Spinal cord (tissue), 10 donors: ENCODE results near the gene DYNC1I1. TPM values are rescaled to one million over a fixed set of nuclear protein-coding genes. Genes with fewer than 3 reads are reported as not detected.

Source experiments
- DNase-seq, 6 donors: peaks; one replicate each; pipeline versions ENCODE4 v3.0.0 to v3.0.0-alpha.2; 2013 to 2015; ENCODE audit warnings: low spot score in 6 of 6, low read depth in 4 of 6
- H3K27ac ChIP-seq: one replicate; pipeline ENCODE4 v1.5.1; 2013; ENCODE audit warnings: low read depth, low read length, control low read depth
- H3K27me3 ChIP-seq: one replicate; pipeline ENCODE4 v1.6.1; 2013; ENCODE audit warnings: low read length; ENCODE audit not compliant: control insufficient read depth, insufficient read depth
- H3K36me3 ChIP-seq: one replicate; pipeline ENCODE4 v1.6.1; 2013; ENCODE audit warnings: low read length; ENCODE audit not compliant: control insufficient read depth, insufficient read depth
- H3K4me1 ChIP-seq: one replicate; pipeline ENCODE4 v1.6.1; 2013; ENCODE audit warnings: low read length; ENCODE audit not compliant: control insufficient read depth, insufficient read depth
- H3K4me3 ChIP-seq: one replicate; pipeline ENCODE4 v1.5.1; 2013; ENCODE audit warnings: low read depth, low read length, control low read depth
- H3K9me3 ChIP-seq: one replicate; pipeline ENCODE4 v1.6.1; 2013; ENCODE audit warnings: low read length; ENCODE audit not compliant: control insufficient read depth, insufficient read depth
- WGBS: methylation state at CpG from one replicate; pipeline ENCODE4 v1.1.5; 2013; ENCODE audit warnings: missing lambda C conversion rate; ENCODE audit not compliant: insufficient coverage; 5-methylcytosine and 5-hydroxymethylcytosine counted together
- polyA plus RNA-seq, 2 donors: library from polyadenylated mRNA; unstranded; fragments of 120-200 nt; gene quantifications; one replicate each; pipeline ENCODE4 v1.2.1, GENCODE V29; 2013; ENCODE audit not compliant: insufficient read length in 2 of 2
- total RNA-seq, 2 donors: library from RNA; depleted of rRNA in 1 of 2; stranded (reverse); fragments of 120-200 nt in 1 of 2; fragments of >200 nt in 1 of 2; gene quantifications; one replicate each; pipeline versions ENCODE4 v1.2.3 to v1.2.4, GENCODE V29; 2013 to 2014
- donor health status: healthy.

Gene DYNC1I1
- total and polyA plus RNA-seq, 4 donors: 34.6 to 66.8 (median 44.2) TPM

- Histone ChIP-seq H3K4me3 (no peak overlapping the region), H3K4me1 (no peaks in the 10 kb centered on the region), H3K36me3 (no peaks in the 10 kb centered on the region), H3K27ac (no peak overlapping the region), H3K27me3 (no peaks in the 10 kb centered on the region), H3K9me3 (no peaks in the 10 kb centered on the region)
- peak in 2 of 6 donors; percentile 62 to 88 for DNase-seq
- WGBS: no CpG with 5 or more reads among the region's 4 CpGs
Observed at GRCh38 chr7:96033009-96033598, 260.8 kb downstream of the DYNC1I1 start.

GRCh38 chr7:96034940-96035727, 262.8 kb downstream of the DYNC1I1 start:
- Histone ChIP-seq H3K4me1 (no peaks in the 10 kb centered on the region), H3K27ac (no peak overlapping the region), H3K4me3 (no peak overlapping the region), H3K27me3 (no peaks in the 10 kb centered on the region), H3K9me3 (no peaks in the 10 kb centered on the region), H3K36me3 (no peaks in the 10 kb centered on the region)
- peak in 2 of 6 donors; percentile 32 to 68 for DNase-seq
- WGBS: 62% methylated on average over 10 of the region's 11 CpGs

- Histone ChIP-seq H3K27me3 (no peaks in the 10 kb centered on the region), H3K4me3 (no peak overlapping the region), H3K4me1 (no peaks in the 10 kb centered on the region), H3K9me3 (no peaks in the 10 kb centered on the region), H3K27ac (no peak overlapping the region), H3K36me3 (no peaks in the 10 kb centered on the region)
- peak in 1 of 6 donors; percentile 16 for DNase-seq
- 100% methylated on average over 1 of the region's 3 CpGs for WGBS
Observed at GRCh38 chr7:96040250-96040772, 268.0 kb downstream of the DYNC1I1 start.

GRCh38 chr7:96041171-96041570, 268.8 kb downstream of the DYNC1I1 start:
- no peaks in the 10 kb centered on the region for H3K27me3 ChIP-seq
- no CpG with 5 or more reads among the region's 1 CpG for WGBS
- H3K9me3 ChIP-seq: no peaks in the 10 kb centered on the region
- H3K27ac ChIP-seq: no peak overlapping the region
- H3K4me1 ChIP-seq: no peaks in the 10 kb centered on the region
- H3K4me3 ChIP-seq: no peak overlapping the region
- no peaks in the 10 kb centered on the region for H3K36me3 ChIP-seq
- no peak for DNase-seq

GRCh38 chr7:96045181-96045580, 272.8 kb downstream of the DYNC1I1 start:
- Histone ChIP-seq H3K27ac (no peak overlapping the region), H3K27me3 (no peaks in the 10 kb centered on the region), H3K36me3 (no peaks in the 10 kb centered on the region), H3K4me3 (no peak overlapping the region), H3K4me1 (no peaks in the 10 kb centered on the region), H3K9me3 (no peaks in the 10 kb centered on the region)
- no peak for DNase-seq
- WGBS: 93% methylated on average over 2 of the region's 3 CpGs

- 90% methylated on average over 3 of the region's 4 CpGs for WGBS
- Histone ChIP-seq H3K4me1 (no peaks in the 10 kb centered on the region), H3K27ac (no peak overlapping the region), H3K4me3 (no peak overlapping the region), H3K36me3 (no peaks in the 10 kb centered on the region), H3K9me3 (no peaks in the 10 kb centered on the region), H3K27me3 (no peaks in the 10 kb centered on the region)
- DNase-seq: no peak
Observed at GRCh38 chr7:96045919-96046318, 273.6 kb downstream of the DYNC1I1 start.

- no peak overlapping the region for H3K27ac ChIP-seq
- DNase-seq: no peak
- no peaks in the 10 kb centered on the region for H3K9me3 ChIP-seq
- no peak overlapping the region for H3K4me3 ChIP-seq
- no peaks in the 10 kb centered on the region for H3K4me1 ChIP-seq
- no peaks in the 10 kb centered on the region for H3K27me3 ChIP-seq
- H3K36me3 ChIP-seq: no peaks in the 10 kb centered on the region
Observed at GRCh38 chr7:96052289-96052688, 279.9 kb downstream of the DYNC1I1 start.

- Histone ChIP-seq H3K4me1 (no peaks in the 10 kb centered on the region), H3K36me3 (no peaks in the 10 kb centered on the region), H3K9me3 (no peaks in the 10 kb centered on the region), H3K27me3 (no peaks in the 10 kb centered on the region), H3K4me3 (no peak overlapping the region), H3K27ac (no peak overlapping the region)
- WGBS: no CpG with 5 or more reads among the region's 4 CpGs
- no peak for DNase-seq
Observed at GRCh38 chr7:96052860-96053470, 280.6 kb downstream of the DYNC1I1 start.

GRCh38 chr7:96055717-96056116, 283.4 kb downstream of the DYNC1I1 start:
- Histone ChIP-seq H3K27me3 (no peaks in the 10 kb centered on the region), H3K9me3 (no peaks in the 10 kb centered on the region), H3K4me1 (no peaks in the 10 kb centered on the region), H3K27ac (no peak overlapping the region), H3K36me3 (no peaks in the 10 kb centered on the region), H3K4me3 (no peak overlapping the region)
- DNase-seq: no peak
- no CpG with 5 or more reads among the region's 1 CpG for WGBS
